CD4-positive, alpha-beta T cell treated with Interleukin-21 for 1 hour (primary cell): Measurements from ENCODE around the gene S100PBP.
"Not testable (repeated sequence)": the region's sequence is repeated elsewhere in the genome, so short reads cannot be mapped to it uniquely, and the experiment has no call there.

ENCODE experiments used
- DNase-seq: peaks from one replicate; pipeline ENCODE4 v3.0.0-alpha.2; 2020

Gene S100PBP

DNA sequence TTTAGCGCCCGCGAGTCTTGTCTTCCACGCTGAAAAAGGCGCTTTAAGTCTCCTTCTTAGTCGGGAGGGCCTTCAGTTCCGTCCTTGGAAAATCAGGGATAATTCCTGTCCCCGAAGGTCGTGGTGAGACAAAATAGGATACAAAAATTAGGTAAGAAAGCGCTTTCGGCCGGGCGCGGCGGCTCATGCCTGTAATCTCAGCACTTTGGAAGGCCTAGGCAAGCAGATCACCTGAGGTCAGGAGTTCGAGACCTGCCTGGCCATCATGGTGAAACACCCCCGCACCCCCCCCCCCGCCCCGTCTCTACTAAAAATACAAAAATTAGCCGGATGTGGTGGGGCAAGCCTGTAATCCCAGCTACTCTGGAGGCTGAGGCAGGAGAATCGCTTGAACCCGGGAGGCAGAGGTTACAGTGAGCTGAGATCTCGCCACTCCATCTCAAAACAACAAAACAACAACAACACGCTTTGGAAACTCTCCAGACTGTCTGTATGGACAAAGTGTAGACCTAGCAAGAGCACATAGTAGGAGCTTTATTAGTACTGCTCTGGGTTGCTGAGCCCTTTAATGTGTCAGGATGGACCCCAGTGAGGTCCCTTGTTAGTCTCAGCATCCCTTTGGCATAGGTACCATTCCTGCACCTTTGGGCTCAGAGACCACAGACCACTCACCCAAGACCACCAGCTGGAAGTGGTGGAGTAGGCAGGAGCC is 84.5 kb downstream of the S100PBP start:
- no peak for DNase-seq

DNA sequence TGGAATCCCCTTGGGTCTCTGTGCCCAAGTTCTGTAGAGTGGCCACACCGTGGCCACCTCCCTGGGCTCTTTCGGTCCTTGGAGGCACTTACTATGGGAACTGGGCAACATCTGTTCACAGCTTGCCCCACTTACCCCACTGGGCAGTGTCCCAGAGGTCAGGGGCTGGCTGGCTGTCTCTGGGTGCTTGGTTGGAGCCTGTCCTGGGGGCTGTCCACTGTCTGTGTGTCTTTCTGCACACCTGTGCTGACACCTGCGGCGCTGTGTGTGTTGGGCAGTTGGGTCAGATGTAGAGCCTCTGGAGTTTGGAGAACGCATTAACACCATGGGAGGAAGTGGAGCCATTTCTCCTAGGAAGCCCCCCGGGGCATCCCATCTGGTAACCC is 85.1 kb downstream of the S100PBP start:
- DNase-seq, result no peak

DNA sequence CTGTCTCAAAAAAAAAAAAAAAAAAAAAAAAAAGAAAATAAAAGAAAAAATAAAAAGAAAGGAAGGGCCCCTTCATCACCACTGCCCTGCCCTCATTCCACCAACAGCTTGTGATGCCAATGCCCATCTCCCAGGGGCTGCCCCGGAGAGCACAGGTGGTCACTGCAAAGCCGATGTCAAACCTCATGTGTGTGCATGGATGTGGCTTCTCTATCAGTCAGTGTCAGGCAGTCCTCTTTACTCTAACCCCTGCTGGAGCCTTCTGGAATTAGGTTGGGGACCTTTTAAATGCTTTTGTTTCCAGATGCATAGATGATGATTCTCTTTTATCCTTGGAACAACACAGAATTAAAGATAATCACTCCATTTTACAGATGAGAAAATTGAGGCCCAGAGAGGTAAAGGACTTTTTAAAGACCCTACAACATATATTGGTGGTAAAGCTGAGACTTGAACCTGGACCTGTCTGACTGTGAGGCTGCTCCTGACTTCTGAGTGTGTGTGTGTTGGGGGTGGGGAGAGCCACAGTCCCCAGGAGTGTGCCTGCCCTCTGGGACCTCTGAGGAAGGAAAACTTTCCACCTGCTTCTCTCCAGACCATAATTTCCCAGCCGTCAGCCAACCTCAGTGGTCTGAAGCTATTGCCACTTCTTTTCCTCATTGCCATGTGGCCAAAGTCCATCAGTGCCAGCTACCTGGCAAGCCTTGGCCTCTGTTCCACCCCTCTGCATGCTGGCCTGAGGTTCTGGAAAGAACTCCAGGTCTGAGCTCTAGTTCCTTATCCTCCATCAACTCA is 86.7 kb downstream of the S100PBP start:
- no peak for DNase-seq

DNA sequence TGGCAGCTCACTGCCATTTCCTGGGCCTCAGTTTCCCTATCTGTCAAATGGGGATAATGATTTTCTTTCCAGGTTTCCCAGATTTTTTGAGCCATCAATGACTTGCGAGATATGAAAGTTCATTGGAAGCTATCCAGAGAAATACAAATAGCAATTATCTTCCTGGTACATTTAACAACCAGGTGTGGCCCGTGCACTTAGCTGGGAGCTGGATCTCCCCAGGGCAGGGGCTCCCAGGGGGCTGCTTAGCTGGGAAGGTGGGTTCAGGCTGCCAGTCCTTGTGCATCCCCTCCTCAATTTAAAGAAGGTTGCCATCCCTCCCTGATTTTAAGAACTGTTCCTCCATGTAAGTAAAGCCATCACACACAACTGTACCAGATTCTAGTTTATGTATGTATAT is 87.3 kb downstream of the S100PBP start:
- no peak for DNase-seq

DNA sequence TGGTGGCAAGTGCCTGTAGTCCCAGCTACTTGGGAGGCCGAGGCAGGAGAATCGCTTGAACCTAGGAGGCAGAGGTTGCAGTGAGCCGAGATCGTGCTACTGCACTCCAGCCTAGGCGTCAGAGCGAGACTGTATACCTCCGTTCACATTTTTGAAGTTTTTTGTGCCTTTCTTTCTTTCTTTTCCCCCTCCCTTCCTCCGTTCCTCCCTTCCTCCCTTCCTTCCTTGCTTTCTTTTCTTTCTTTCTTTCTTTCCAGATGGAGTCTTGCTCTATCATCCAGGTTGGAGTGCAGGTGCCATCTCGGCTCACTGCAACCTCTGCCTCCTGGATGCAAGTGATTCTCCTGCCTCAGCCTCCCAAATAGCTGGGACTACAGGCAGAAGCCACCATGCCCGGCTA is 88.1 kb downstream of the S100PBP start:
- DNase-seq, result not testable (repeated sequence)

DNA sequence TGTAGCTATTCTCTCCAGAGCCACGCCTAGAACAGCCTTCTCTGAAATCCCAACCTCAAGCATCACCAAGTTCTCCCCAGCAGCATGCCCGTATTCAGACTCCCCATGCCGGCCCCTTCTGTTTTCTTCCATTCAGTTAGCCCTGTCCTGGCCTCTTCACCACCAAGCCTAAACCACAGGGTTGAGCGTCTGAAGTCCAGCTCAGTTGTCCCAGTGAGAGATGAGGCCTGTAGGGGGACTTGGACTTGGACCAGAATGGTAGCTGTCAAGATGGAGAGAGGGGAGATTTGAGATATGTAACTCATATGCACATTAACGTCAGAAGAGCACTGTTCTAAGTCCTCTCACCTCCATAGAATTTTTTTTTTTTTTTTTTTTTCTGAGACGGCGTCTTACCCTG is 89.2 kb downstream of the S100PBP start:
- DNase-seq, result no peak

DNA sequence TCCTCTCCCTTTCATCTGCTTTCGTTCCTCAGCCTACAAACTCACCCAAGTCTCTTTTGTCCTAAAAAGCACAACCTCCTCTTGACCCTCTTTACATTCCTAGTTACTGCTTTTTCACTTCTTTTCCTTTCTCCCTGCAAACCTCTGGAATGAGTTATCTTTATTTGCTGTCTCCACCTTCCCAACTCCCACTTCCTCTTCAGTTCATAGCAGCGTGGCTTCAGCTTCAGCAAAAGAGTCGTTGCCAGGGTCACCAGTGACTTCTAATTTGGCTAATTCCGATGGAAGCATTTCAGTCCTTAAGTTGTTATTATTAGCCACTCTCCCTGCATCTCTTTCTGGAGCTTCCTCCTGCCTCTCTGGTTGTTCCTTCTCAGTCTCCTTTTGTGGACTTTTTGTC is 90.0 kb downstream of the S100PBP start:
- no peak for DNase-seq
